Medulla oblongata (tissue), 1 donor: ENCODE results near the gene ZNF662.
A peak's percentile ranks its signal among the peaks of the same experiment; 100 is the strongest.
"Not testable (repeated sequence)": the region's sequence is repeated elsewhere in the genome, so short reads cannot be mapped to it uniquely, and the experiment has no call there.

ENCODE experiments used
- DNase-seq: peaks from one replicate; pipeline ENCODE4 v3.0.0-alpha.2; 2015; ENCODE audit errors: extremely low spot score

Gene ZNF662

GRCh38 chr3:42906070-42906847 is at the start of gene ZNF662:
ZNF662 (plus strand) TSS chr3:42906142; CDS start chr3:42908115, 1,973 bp downstream.
- peak; percentile 53 for DNase-seq

- no peak for DNase-seq
These were observed 49.4 kb upstream of the ZNF662 start for GRCh38 chr3:42856544-42856943.

GRCh38 chr3:42864321-42864950 is 41.5 kb upstream of the ZNF662 start:
- DNase-seq: no peak

GRCh38 chr3:42865256-42865655 is 40.7 kb upstream of the ZNF662 start:
- no peak for DNase-seq

- no peak for DNase-seq
These were observed 38.8 kb upstream of the ZNF662 start for GRCh38 chr3:42867138-42867537.

GRCh38 chr3:42868841-42869240 is 37.1 kb upstream of the ZNF662 start:
- DNase-seq: no peak

- no peak for DNase-seq
These were observed 34.2 kb upstream of the ZNF662 start for GRCh38 chr3:42871592-42872196.

- DNase-seq: no peak
These were observed 33.2 kb upstream of the ZNF662 start for GRCh38 chr3:42872718-42873117.

- DNase-seq: no peak
These were observed 32.5 kb upstream of the ZNF662 start for GRCh38 chr3:42873221-42873982.

- no peak for DNase-seq
These were observed 31.2 kb upstream of the ZNF662 start for GRCh38 chr3:42874749-42875148.

GRCh38 chr3:42875325-42876151 is 30.4 kb upstream of the ZNF662 start, which contains the start of gene CYP8B1:
CYP8B1 (minus strand) TSS chr3:42875879; CDS start chr3:42875816, 63 bp downstream.
- no peak for DNase-seq

GRCh38 chr3:42876401-42876800 is 29.5 kb upstream of the ZNF662 start:
- DNase-seq: no peak

GRCh38 chr3:42876940-42877720 is 28.8 kb upstream of the ZNF662 start:
- DNase-seq: no peak

- DNase-seq: no peak
These were observed 28.1 kb upstream of the ZNF662 start for GRCh38 chr3:42877881-42878280.

- no peak for DNase-seq
These were observed 25.8 kb upstream of the ZNF662 start for GRCh38 chr3:42880183-42880582.

- DNase-seq: peak; percentile 89
These were observed 25.1 kb upstream of the ZNF662 start for GRCh38 chr3:42880601-42881451.

- not testable (repeated sequence) for DNase-seq
These were observed 22.6 kb upstream of the ZNF662 start for GRCh38 chr3:42883251-42883930.

- no peak for DNase-seq
These were observed 21.6 kb upstream of the ZNF662 start for GRCh38 chr3:42884324-42884723.
